IPS DF 6.9 (cell line): ENCODE measurements around the gene MATN4.

Experiments used
- DNase-seq: peaks from one replicate; pipeline ENCODE4 v3.0.0-alpha.2; 2013; ENCODE audit warnings: low read depth, low spot score
- H3K27ac ChIP-seq: one replicate; pipeline ENCODE4 v1.5.1; 2013; ENCODE audit warnings: low read length, control low read depth
- H3K27me3 ChIP-seq: 2 replicates; pipeline ENCODE4 v1.6.1; 2013; ENCODE audit warnings: mild to moderate bottlenecking, low read length; ENCODE audit not compliant: control insufficient read depth, insufficient read depth
- H3K36me3 ChIP-seq: 2 replicates; pipeline ENCODE4 v1.6.1; 2013; ENCODE audit warnings: low read length; ENCODE audit not compliant: control insufficient read depth, insufficient read depth
- H3K4me1 ChIP-seq: 2 replicates; pipeline ENCODE4 v1.6.1; 2013; ENCODE audit warnings: low read length; ENCODE audit not compliant: control insufficient read depth, insufficient read depth
- H3K4me3 ChIP-seq: 2 replicates; pipeline ENCODE4 v1.5.1; 2013; ENCODE audit warnings: mild to moderate bottlenecking, low read length
- H3K9me3 ChIP-seq: 2 replicates; pipeline ENCODE4 v1.6.1; 2013; ENCODE audit warnings: low read length, inconsistent platforms; ENCODE audit not compliant: control insufficient read depth, insufficient read depth
- WGBS: extraction: QIAGEN DNeasy Blood & Tissue Kit; methylation state at CpG from one replicate; pipeline ENCODE4 v1.1.7; 2013; ENCODE audit warnings: mixed read lengths, missing lambda C conversion rate; ENCODE audit not compliant: insufficient read length, insufficient coverage; 5-methylcytosine and 5-hydroxymethylcytosine counted together

MATN4 gene

DNA sequence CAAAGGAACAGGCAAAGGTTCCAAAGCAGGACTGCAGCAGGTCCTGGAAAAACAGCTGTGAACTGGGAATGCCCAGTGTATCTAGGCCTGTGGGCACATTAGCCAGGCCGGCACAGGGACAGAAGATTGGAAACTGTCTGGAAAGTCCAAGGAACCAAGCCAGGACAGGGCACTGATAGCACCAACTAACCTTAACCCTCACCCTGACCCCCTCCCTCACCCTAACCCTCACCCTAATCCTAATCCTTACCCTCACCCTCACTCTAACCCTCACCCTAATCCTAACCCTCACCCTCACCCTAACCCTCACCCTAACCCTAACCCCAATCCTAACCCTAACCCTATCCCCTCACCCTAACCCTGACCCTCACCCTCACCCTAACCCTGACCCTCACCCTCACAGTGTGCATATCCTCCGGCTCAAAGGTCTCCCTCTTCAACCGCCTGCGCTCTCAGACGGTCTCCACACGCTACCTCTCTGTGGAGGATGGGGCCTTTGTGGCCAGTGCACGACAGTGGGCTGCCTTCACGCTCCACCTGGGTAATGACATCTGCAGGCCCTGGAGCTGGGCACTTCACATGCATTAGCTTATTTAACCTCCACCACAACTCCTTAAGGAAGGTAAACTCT is 5.1 kb upstream of the MATN4 start:
- WGBS = no CpG with 5 or more reads among the region's 8 CpGs
- no peak for DNase-seq
- Histone ChIP-seq H3K36me3 (no peaks in the 10 kb centered on the region), H3K9me3 (no peaks in the 10 kb centered on the region), H3K4me1 (peaks cover 3% of the 10 kb centered on the region; the same call in 1 of the 2 replicates), H3K27ac (no peak overlapping the region), H3K4me3 (no peak overlapping the region), H3K27me3 (no peaks in the 10 kb centered on the region)

DNA sequence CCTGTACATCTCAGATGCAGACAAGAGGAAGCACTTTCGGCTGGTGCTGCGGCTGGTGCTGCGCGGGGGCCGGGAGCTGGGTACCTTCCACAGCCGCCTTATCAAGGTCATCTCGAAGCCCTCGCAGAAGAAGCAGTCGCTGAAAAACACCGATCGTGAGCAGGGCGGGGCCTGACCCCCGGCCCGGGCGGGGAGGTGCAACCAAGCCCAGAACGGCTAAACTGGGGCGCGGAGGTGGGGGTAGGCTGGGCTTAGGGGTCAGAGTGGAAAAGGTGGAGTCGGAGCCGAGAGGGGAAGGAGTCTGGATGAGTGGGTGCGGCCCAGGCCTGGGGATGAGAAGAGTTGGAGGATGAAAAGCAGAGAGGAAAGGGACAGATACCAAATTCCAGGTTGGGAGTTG is 4.1 kb upstream of the MATN4 start:
- H3K9me3 ChIP-seq = no peaks in the 10 kb centered on the region
- DNase-seq = no peak
- H3K4me3 ChIP-seq = no peak overlapping the region
- no peak overlapping the region for H3K27ac ChIP-seq
- no peaks in the 10 kb centered on the region for H3K36me3 ChIP-seq
- no peaks in the 10 kb centered on the region for H3K27me3 ChIP-seq
- no CpG with 5 or more reads among the region's 21 CpGs for WGBS
- H3K4me1 ChIP-seq = peaks cover 5% of the 10 kb centered on the region; the same call in 1 of the 2 replicates

DNA sequence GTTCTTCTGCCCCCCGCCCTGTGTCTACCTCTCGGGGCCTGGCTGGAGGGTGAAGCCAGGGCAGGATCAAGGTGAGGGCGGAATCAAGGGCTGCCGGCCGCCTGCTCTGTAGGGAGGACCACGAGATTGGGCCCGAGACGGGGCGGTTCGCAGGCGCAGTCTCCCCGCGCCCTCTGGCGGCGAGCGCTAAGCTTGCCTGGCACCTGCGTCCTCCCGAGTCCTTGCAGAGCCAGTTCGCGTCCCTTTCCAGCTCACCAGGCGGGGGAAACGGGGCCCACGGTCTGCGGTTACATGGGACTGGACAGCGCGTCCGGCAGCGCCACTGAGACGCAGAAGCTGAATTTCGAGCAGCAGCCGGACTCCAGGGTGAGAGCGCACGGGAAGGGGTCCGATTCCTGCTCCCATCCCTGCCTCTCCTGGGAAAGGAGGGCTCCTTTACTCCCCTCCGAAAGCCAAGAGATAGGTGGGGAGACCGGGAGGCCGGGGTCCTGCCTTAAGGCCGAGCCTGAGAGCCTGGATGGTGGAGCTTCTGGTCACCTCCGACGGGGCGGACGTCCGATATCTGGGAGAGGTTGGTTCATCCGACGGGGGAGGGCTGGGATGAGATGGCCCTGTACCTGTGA is 3.6 kb upstream of the MATN4 start:
- Histone ChIP-seq H3K4me3 (no peak overlapping the region; the same call in 1 of the 2 replicates), H3K27me3 (no peaks in the 10 kb centered on the region), H3K9me3 (no peaks in the 10 kb centered on the region), H3K4me1 (peaks cover 5% of the 10 kb centered on the region; the same call in 1 of the 2 replicates), H3K36me3 (no peaks in the 10 kb centered on the region), H3K27ac (no peak overlapping the region)
- DNase-seq = no peak
- WGBS = no CpG with 5 or more reads among the region's 45 CpGs

DNA sequence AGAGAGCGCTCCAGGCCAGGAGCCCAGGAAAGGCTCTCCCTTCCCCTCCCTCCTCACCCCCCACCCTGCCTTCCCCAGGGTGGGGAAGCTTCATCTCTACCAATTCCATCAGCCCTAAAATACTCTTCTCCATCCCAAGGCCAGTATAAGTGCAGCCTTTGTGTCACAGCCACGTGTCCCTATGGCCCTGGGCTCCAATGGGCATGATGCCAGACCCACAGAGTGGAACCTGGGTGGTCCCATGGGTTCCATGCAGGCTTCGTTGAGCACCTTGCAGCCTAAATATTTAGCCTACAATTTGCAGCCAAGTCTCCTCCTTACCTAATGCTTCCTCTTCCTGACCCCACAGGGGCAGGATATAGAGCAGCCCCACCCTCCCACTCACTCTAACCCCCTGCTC is 976 bp upstream of the MATN4 start:
- no peak overlapping the region for H3K27ac ChIP-seq
- peaks cover 2% of the 10 kb centered on the region; the same call in 1 of the 2 replicates for H3K36me3 ChIP-seq
- H3K9me3 ChIP-seq = no peaks in the 10 kb centered on the region
- H3K4me1 ChIP-seq = peaks cover 6% of the 10 kb centered on the region
- no peaks in the 10 kb centered on the region for H3K27me3 ChIP-seq
- H3K4me3 ChIP-seq = no peak overlapping the region
- DNase-seq = no peak
- no CpG with 5 or more reads among the region's 3 CpGs for WGBS

DNA sequence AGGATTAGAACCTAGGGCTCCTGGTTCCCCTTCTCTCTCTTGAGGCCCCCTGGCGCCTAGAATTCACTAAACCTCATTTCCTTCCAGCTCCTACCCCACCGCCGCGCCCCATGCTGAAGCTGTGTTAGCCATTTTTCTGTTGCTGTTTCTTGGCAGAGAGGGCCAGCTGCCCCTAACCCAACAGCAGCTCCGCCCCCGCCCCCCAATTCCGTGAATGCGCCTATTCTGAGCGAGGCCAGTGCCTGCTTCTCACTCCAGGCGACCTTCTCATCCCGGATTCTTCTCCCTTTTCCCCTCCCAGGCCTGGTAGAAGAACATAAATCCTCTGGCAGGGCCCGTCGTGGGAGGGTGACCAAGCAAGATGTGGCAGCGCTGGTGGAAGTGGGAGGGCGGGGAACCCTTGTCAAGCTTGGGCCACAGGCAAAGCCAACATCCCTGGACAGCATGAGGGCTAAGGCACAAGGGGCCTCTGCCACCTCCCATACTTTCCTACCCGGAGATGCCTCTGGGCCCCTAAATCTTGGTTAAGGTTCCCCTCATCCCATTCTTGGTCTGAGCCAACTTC is 941 bp downstream of the MATN4 start:
- no CpG with 5 or more reads among the region's 16 CpGs for WGBS
- no peaks in the 10 kb centered on the region for H3K27me3 ChIP-seq
- no peak overlapping the region for H3K4me3 ChIP-seq
- H3K36me3 ChIP-seq = peaks cover 2% of the 10 kb centered on the region; the same call in 1 of the 2 replicates
- DNase-seq = no peak
- H3K4me1 ChIP-seq = peaks cover 6% of the 10 kb centered on the region
- no peak overlapping the region for H3K27ac ChIP-seq
- no peaks in the 10 kb centered on the region for H3K9me3 ChIP-seq

DNA sequence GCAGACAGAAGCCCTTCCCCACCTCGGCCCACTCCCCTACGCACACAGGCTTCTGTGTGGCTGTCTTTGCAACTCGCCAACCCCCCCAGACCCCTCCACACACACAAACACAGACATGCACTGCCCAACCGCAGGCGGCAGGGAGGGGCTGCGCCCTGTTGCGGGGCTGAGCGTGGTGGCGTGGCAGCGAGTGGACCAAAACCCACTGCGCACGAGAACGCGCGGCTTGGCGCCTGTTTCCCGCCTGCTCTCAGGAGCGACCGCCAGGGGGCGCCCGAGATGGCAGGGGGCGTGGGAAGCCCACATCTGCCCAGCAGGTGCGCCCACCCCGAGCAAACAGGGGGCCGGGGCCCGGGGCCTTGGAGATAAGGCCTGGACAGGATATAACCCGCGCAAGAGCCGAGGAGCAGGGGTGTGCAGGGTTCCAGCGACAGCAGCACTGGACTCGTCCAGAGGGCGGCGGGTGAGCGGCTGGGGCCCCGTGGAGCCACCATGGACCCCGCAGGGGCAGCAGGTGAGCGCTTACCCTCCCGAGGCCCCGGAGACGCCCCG is 1.6 kb downstream of the MATN4 start, which contains the start of gene RBPJL:
Gene RBPJL (plus strand): TSS at position 410 of the 552 bp plus-strand sequence. CDS start 83 bp downstream, at position 493.
- WGBS = no CpG with 5 or more reads among the region's 41 CpGs
- Histone ChIP-seq H3K4me3 (peak within 1 kb of the TSS; percentile 21; the same call in 1 of the 2 replicates), H3K4me1 (peaks cover 4% of the 10 kb centered on the region), H3K36me3 (peaks cover 2% of the 10 kb centered on the region; the same call in 1 of the 2 replicates), H3K27ac (no peak within 1 kb of the TSS), H3K27me3 (no peaks in the 10 kb centered on the region), H3K9me3 (no peaks in the 10 kb centered on the region)
- no peak for DNase-seq

DNA sequence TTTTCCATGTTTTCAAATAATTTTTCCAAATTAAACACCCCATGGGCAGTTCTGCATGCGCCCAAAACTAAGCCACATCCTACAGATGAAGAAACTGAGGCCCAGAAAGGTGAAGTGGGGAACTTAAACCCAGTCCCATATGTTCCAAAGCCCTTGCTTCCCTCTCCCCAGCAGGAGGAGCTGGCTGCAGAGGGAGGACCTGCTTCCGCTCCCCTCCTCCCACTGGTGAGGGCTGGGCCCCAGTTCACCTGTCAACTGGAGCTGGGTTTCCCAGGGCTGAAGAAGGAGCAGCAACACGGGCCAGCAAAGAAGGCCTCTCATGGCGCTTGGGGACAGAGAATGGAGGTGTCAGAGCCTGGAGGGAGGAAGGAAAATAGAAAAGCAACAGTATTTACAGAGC is 2.8 kb downstream of the MATN4 start:
- Histone ChIP-seq H3K9me3 (no peaks in the 10 kb centered on the region), H3K4me3 (no peak overlapping the region), H3K36me3 (peaks cover 2% of the 10 kb centered on the region; the same call in 1 of the 2 replicates), H3K4me1 (peaks cover 6% of the 10 kb centered on the region), H3K27me3 (no peaks in the 10 kb centered on the region), H3K27ac (no peak overlapping the region)
- DNase-seq = no peak
- WGBS = no CpG with 5 or more reads among the region's 4 CpGs

DNA sequence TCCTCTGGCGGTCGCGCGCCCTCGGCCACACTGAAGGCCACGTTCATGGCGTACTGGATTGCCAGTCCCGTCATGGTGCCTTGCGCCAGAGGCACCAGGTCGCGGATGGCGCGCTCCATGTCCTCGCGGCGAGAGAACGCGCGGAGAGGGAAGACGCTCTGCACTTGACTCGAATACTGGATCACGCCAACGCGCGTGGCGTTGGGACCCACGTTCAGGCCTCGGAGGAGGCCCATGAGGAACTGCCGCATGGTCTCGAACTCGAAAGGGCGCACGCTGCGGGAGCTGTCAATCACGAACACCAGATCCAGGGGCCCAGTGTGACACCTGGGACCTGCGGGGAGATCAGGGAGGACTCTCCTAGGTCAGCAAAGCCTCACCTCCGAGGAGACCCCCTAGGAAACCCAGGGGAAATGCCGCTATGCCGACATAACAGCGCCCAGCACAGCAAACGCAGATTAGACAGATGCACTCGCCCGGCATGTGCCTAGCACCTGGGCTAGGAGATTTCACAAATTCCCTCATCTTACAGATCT is 3.6 kb downstream of the MATN4 start:
- Histone ChIP-seq H3K9me3 (no peaks in the 10 kb centered on the region), H3K4me1 (peaks cover 6% of the 10 kb centered on the region), H3K27me3 (no peaks in the 10 kb centered on the region), H3K27ac (no peak overlapping the region), H3K4me3 (no peak overlapping the region), H3K36me3 (peaks cover 2% of the 10 kb centered on the region; the same call in 1 of the 2 replicates)
- no peak for DNase-seq
- no CpG with 5 or more reads among the region's 43 CpGs for WGBS

DNA sequence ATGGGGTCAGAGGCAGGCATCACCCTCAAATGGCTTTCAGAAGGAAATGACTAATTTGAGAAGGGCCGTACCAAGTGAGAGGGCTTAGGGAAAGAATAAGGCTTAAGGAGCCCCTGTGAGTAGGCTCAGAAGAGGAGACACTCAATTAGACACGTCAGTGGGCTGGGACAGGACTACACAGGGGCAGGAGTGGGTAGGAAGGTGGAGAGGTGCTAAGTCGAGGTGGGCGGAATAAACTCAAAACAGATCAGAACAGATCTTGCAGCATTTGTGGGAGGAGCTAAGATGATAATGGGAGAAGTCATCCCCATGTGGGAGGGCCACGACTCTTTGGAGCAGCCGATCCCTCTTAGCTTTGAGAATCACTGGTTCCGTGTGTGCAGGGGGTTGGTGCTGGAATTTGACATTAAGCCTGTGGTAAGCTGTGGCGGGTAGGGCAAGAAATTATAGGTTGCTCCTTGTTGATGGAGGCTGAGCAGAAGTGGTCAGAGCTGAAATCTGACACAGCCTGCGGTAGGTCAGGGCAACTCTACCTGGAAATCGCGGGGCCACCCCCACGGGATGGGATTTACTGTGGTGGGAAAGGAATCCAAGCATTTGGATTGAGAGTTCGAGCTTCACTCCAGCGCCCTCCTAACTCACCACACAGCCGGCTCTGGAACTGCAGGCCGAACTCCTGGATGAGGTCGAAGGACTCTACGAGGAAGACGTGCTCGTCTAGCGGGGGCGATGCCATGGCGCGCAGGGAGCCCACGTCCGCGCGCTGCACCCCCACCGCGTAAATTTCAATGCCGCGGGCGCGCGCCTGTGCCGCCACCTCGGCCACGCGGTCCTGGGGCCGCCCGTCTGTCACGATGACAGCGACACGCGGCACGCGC is 4.3 kb downstream of the MATN4 start:
- no CpG with 5 or more reads among the region's 47 CpGs for WGBS
- Histone ChIP-seq H3K4me1 (peaks cover 6% of the 10 kb centered on the region), H3K27me3 (no peaks in the 10 kb centered on the region), H3K36me3 (peaks cover 2% of the 10 kb centered on the region; the same call in 1 of the 2 replicates), H3K27ac (no peak overlapping the region), H3K4me3 (no peak overlapping the region), H3K9me3 (no peaks in the 10 kb centered on the region)
- no peak for DNase-seq
